NCI-H1436 (cell line): ENCODE data around the gene TTI1.
A peak's percentile ranks its signal among the peaks of the same experiment; 100 is the strongest.
"Not testable (repeated sequence)": the region's sequence is repeated elsewhere in the genome, so short reads cannot be mapped to it uniquely, and the experiment has no call there.

Source experiments
- DNase-seq: peaks from one replicate; lab custom pipeline; 2025; lab: John Stamatoyannopoulos, UW

TTI1 gene

DNA sequence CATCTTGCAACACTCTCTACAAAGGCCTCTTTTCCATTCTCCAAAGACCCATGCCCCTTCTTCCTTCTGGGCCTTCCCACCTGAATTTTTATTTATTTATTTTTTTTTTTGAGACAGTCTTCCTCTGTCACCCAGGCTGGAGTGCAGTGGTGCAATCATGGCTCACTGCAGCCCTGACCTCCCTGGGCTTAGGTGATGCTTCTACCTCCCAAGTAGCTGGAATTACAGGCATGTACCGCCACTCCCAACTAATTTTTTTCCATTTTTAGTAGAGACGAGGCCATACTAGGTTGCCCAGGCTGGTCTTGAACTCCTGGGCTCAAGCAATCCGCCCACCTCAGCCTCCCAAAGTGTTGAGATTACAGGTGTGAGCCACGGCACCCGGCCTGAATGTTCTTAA is 23.8 kb downstream of the TTI1 start:
- DNase-seq, result not testable (repeated sequence)

DNA sequence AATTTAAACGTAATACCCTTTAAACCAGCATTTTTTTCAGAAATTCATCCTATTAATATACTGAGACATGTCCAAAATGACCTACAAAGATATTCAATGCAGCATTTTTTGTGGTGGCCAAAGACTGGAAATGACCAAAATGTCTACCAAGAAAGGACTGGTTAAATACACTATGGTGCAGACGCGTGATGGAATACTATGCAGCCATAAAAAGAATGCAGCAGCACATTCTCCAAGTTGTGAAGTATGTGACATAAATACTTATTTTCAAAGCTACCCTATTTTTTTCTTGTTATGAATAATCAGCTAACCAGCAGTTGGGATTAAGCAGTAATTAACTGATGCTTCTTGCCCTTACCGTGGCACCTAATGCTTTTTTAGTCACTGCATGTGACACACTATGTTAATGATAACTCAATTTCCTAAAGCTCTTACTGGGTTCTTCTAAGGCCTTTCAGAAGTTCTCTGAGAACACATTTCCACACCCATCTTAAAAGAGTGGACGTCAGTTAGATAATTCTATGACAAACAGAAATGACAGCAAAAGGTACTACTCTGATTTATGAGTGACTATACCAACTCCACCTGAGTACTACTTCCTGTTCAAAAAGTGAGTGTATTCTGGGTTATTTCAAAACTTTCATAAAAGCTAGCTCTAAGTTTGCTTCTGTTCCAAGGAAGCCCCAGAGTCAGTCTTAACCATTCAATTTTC is 24.9 kb downstream of the TTI1 start:
- no peak for DNase-seq

DNA sequence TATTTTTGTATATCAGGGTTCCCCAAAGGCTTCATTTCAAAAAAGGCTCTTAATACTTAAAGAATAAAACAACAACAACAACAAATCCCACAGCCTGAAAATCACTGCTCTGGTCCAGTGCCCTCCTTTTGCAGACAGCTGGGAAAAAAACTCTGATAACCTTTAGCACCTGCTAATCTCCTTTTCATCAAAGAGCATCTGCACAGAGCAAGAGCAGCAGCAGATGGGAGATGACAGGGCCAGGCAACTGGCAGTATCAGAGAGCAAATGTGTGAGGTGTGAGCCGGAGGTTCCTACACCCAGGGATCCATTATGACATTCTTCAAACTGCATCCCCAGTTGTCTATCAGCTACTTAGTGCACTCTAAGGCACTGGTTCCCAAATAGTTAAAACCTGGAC is 25.7 kb downstream of the TTI1 start:
- no peak for DNase-seq

DNA sequence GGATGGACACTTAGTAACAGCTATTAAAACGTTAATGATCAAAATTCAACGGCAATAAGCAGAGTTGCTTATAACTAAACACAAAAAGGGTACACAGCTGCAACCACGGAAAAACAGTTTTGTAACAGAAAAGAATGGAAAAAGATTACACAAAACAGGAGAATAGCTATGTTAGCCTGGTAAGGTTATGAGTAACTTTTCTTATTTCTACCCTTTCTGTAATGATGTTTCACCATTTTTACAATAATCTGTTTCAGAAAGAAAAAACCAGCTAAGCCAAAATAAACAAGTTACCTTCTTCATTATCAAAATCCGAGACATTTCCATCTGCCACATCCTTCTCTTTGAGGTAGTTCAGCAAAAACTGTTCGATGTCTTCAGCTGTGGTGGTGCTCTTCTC is 27.4 kb downstream of the TTI1 start:
- no peak for DNase-seq

DNA sequence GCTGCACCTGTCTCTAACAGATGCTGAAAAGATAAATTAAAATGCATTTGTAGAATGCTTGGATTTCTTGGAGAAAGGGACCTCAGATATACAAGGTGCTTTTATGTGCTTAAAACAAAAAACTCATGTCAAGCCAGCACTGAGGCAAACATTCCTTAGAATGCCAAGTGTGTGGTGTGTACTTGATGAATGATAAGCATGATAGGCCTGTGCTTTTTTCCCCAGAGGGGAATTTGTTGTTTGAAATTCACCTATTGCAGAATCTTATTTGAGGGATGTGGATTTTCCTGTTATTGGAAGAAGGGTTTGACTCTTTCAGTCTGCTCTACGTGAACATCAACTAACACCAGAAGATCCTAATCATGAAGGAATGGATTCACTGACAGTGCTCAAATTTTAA is 28.8 kb downstream of the TTI1 start:
- DNase-seq, result no peak

DNA sequence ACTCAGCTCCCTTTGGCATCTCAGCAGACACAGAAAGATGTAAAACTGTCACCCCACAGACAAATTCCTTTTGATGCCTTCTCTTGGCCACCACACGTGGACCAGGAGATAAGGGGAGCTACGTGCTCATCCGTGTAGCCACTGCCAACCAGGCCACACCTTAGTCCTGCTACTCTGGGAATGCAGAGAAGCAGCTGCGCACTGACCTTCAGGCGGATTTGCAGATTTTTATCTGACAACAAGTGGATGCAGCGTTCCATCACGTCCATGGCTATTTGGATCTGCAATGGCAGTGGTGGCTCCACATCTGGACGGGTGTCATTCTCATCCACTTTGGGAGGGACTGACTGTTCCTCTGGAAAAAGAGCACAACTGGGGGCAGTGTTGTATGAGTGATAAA is 30.8 kb downstream of the TTI1 start:
- no peak for DNase-seq

DNA sequence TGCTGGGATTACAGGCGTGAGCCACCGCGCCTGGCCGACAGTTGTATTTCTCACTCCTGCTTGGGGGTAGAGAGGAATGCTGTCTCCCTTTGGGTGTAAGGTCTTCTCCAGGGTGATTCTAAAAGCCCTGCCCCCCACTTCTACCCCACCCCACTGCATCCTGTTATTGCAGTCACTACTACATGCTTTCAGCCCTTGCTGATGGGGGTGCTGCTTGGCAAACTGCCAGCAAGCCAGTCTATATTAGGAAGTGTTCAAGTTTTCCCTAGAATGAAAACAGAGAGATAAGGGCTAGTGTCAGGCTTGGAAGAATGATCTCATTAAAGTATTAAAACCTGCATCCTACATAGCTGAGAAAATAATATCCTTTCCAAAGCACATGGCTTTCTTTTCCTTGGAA is 31.3 kb downstream of the TTI1 start:
- no peak for DNase-seq

DNA sequence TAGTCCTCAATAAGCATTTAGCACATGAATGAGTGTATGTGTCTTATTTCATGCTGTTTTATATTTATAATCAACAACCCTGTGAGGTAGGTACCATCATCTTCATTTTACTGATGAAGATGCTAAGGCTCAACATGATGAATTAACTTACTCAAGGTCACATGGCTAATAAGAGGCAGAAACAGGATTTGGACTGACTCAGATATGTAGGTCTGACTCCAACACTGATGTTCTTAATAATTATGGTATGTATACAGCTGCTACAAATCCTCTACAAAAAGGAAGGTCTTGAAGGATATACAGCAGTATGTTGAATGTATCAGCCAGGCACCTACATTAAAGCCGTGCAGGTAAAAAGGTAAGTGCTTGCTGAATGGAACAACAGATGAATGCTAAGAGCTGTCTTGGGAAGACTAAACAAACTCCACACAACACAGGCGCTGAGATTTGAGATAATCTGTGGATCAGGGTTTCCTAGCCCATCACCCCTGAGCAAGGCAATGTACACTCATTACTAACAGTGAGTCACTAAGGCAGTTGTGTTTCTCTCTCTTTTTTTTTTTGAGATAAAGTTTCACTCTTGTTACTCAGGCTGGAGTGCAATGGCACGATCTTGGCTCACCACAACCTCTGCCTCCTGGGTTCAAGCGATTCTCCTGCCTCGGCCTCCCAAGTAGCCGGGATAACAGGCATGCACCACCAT is 31.9 kb downstream of the TTI1 start:
- no peak for DNase-seq

DNA sequence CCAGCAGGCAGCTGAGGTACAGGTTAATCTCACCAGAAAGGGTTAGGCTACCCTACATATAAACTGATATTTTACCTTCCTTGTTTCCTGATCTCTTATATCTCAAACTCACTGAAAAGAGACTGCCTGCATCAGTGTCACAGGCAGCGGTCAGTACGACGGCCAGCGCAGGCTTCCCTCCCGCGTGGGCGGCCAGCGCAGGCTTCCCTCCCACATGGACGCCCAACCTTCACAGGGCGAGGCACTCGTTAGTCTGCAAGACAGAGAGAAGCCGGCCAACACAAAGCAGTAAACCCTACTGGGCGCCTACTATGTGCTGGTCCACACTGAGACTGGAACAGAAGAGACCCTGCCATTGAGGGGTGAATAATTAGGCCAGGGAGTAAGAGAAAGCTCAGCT is 33.0 kb downstream of the TTI1 start:
- DNase-seq, result no peak

DNA sequence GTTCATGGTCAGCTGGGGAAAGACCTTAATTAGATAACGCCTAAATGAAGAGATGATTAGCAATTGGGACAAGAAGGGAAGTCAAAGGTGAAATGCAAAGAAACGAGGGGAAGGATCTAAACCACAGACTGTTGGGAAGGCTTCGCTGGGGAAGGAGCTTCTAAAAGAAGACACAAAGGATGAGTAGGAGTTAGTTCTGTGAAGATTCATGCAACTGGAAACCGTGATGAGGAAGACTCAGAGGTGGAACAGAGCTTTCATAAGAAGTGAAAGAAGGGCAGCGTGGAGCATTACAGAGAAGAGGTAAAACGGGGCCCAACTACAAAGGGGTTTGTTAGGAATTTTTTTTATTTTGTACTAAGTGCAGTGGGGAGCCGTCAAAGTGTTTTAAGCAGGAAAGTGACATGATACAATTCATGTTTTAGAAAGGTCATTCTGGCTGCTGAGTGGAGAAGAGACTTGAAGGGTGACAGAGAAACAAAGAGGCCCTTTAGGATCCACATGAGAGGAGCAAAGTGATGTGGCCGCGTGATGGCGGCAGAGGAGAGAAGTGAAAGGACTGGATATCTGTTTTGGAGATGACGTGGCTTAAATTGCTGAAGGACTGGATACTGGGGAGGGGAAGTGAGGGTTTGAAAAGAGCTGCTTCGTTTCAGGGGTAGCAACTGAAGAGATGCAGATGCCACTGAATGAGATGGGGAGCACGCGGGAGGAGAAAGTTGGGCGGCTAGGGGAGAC is 33.6 kb downstream of the TTI1 start:
- no peak for DNase-seq

DNA sequence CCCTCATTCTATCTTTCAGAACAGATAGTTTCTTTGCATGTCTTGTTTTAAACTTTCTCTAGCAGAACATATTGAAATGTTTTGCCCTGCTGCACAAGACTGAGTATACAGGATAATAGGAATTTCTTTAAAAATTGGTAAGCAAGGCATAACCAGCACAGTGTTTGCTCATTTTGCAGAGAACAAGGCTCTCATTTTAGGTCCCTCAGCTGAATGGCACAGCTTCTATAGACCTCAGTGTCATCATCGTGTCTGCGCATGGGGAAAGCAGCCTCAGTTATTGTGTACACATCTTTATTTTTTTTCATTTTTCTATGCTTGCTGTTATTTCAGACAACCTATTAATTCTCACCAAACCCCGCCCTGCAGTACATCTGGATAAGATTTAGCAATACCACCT is 35.7 kb downstream of the TTI1 start:
- no peak for DNase-seq

DNA sequence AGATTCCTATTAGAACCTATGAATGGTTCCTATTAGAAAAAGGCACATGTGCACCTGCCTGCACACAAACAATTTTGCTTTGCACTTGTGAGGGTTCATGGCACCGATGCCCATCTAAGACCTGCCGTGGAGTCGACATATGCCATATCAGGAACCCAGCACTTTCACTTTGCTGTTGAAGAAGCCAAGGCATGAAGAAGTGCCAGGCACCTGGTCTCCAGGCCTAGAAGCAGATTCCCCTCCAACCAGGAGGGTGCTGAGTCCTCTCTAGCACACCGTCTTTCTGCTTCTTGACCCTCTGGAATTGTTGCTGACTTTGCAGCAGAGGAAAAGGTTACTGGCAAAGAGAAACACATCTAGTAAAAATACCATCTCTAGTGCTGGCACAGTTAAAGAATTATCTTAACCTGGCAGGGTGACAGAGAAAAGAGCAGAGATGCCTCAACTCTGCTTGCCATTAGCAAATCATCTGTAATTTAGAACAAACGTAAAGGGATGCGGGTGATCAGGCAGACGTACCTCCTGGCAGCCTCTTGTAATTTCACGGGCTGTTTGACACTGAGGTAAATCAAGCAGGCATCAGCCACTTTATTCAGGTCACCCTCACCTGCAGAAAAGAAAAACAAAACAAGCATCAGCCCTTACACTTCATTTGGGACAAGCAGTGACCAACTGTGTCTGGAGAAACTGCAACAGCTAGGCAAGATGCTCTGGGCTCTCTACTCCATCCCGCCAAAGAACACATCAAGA is 37.2 kb downstream of the TTI1 start:
- DNase-seq, result no peak

DNA sequence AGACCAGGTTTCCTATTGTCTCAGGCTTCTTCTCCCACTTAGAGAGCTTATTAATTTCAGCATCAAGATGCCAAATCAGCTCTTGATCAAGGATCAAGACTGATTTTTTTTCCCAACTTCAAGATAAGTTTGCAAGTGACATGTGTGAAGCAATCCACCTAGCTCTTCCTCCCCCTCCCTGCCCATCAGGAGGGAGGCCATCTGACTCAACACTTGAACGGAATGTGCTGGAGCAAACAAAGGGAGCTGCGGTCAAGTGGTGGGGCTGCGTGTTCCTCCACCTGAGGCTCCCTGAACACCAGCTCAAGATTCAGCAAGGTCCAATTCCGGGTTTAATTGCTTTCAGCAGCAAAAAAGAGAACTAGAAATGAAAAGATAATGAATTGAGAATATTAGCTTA is 38.7 kb downstream of the TTI1 start:
- no peak for DNase-seq

DNA sequence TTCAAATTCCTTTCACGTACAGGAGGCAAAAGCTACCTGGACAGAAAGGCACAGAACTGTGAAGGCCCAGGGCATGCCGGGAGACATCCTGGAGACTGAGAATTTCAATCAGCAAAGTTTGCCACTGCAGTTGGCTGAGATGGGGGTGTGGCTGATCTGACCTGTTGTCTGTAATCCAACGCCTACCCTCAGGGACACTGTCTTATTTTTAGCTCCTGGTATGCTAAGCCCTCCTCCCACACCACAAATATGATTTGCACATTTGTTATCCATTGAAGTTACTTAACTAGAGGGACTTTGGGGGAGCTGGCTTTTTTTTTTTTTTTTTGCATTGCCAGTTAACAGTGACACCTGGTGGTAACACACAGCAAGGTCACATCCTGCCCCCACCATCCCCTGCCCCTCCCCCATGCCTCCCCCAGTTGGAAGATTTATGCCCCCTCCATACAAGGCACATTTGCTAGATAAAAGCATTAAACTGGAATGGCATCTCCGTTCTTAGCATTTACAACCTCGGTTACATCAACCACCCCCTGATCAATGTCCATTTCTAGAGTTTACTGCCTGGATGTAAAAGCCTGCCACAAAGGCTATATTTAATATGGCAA is 40.4 kb downstream of the TTI1 start:
- DNase-seq, result peak; percentile 44

DNA sequence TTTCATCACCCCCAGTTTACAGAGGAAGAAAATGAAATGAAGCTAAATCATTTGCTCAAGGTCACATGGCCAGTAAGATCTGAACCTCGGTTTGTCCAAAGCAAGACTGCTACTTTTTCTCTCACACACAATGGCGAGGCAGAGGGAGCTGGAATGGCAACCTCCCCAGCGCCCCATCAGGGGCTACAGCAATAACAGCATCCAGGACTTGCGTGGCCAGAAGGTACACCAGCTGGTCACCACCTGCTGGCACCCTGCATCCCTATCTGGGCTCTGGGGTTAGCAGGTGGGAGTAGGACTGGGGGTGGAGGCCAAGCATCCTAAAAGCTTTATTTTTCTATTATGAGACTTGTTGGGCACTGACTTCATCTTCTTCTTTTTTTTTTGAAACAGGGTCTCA is 41.3 kb downstream of the TTI1 start:
- no peak for DNase-seq

DNA sequence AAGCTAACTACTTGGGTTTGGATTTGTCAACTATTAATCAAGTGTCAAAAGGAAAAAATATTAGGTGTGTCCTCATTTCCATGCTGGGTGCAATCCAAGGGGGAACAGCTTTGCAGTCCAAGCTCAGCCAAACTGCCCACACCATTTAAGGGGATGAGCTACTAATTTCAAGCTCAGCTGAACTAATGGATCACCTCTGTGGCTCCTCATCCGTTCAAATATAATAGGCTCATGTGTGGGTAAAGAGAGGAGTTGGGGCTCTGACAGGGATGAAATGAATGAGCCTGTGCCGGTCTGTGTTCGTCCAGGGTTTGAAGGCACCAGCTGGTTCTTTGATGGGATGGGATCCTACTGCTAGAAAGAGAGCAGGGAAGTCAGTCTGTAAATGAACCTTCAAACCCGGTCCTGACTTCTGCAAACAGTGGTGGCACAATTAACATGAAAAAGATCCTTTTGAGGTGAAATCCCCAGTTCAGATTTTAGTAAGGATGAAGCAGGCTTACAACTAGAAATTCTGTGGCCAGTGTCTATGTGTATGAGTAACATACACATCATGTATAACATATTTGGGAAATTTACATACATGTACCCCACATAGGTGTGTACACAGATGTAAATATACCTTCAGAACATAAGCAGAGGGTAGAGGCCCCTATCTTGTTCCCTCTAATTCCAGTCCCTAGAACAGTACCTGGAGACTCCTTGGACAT is 41.9 kb downstream of the TTI1 start:
- DNase-seq, result no peak

DNA sequence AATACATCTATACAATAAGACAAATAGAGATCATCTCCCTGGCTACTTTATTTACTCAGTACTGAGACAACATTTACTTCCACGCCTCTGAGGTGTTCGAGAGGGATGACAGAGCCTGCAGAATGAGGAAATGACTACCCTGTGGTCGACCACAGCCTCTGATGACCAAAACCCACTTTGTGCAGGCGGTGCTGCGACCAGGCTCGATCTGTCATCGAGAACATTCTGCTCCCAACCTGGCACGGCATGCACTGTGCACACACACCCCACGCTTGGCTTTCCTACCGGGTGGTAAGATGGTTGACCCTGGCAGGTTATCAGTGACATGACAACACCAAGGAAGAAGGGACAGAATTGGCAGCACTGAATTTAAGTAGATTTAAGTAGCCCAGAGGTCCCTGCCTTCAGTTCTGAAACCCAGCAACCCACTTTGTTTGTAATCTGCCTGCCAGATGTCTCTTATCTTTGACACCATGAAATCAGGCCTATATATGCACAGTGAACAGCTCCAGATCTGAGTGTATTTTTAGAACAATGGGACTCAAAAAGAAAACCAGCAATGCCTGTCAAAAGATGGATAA is 42.6 kb downstream of the TTI1 start:
- DNase-seq, result no peak

DNA sequence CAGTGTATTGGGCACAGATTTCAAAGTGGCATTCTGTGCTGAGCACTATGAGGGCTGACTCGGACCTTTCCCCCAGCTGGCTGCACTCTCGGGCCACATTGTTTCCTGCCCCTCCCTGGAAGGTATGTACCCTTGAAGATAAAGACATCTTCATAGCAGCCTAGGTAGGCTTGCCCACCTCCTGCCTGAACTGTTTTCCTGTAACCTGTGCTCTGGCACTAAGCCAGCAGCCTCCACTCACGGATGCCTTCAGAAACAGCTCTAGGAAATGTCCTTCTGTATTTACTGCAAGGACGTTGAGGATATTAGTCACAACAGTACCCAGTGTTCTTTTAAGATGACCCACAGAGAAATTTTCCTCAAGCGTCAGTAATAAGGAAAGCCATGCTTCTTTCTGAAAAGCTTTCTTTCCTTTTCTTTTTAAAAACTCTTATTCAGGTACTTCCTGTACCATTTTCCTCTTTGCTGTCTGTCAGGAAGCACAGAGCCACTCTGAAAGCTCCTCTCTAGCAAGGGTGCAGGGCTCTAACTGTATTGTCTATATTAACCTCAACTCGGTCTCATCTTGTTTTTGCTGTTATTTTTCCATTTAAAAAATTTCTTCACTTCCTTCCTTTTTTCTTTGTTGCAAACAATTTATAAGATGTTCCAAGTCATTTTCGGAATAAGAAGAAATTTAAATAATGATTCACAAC is 43.5 kb downstream of the TTI1 start:
- DNase-seq, result no peak

DNA sequence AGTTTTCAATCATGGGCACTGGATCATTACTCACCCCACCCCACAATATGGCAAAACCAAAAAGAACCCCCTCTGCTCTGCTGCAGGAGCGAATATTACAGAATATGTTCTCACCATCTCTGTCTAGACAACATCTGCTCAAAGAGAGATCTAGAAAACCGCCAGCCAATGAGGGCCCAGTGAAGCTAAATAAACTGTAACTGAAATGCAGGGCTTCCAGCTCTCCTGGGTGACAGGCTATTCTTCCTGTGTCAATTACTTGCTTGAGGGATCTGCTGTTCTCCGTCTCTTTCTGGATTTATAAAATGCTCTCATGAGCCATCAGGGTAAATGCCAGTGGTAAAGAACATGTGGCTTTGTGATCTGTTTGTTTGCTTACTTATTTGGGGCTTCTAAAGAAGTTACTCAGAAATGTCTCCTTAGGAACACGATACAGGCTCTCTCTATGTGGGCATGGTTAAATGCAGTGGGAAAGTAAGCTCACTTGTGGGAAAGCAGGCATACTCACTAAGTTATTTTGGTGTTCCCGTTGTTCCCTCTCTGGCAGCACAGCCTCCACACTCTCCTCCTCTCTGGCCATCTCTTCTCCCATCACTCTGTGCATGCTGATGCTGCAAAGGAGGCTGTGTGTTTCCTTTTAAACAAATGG is 44.8 kb downstream of the TTI1 start:
- DNase-seq, result no peak
